Kidney (tissue), 14 donors: ENCODE results near the gene SERINC5. TPM values are rescaled to one million over a fixed set of nuclear protein-coding genes. Genes with fewer than 3 reads are reported as not detected.
"Not testable (repeated sequence)": the region's sequence is repeated elsewhere in the genome, so short reads cannot be mapped to it uniquely, and the experiment has no call there.

Experiments
- DNase-seq, 5 donors: peaks; one replicate each; pipeline ENCODE4 v3.0.0-alpha.2; 2013 to 2020
- FAIRE-seq: peaks from 2 replicates; lab custom pipeline; 2012; peaks lifted over from hg19 to GRCh38; lab: Jason Lieb, UNC
- H3K27ac ChIP-seq, 2 donors: one replicate each; pipeline ENCODE4 v1.7.0; 2013; ENCODE audit warnings: low read depth in 2 of 2, low read length in 2 of 2, inconsistent platforms in 1 of 2
- H3K27me3 ChIP-seq: one replicate; pipeline ENCODE4 v1.7.1; 2013; ENCODE audit warnings: low read length, inconsistent platforms; ENCODE audit not compliant: control insufficient read depth, insufficient read depth
- H3K36me3 ChIP-seq, 3 donors: one replicate each; pipeline versions ENCODE4 v1.7.0 to v1.7.1; 2013; ENCODE audit warnings: low read length in 3 of 3, control low read depth in 1 of 3, inconsistent platforms in 1 of 3; ENCODE audit not compliant: insufficient read depth in 3 of 3, control insufficient read depth in 2 of 3
- H3K4me1 ChIP-seq, 3 donors: one replicate each; pipeline versions ENCODE4 v1.7.0 to v1.7.1; 2013; ENCODE audit warnings: low read length in 3 of 3, inconsistent platforms in 1 of 3, low read depth in 1 of 3; ENCODE audit not compliant: control insufficient read depth in 2 of 3, insufficient read depth in 2 of 3
- H3K4me3 ChIP-seq, 3 donors: one replicate each; pipeline versions ENCODE4 v1.7.0 to v1.8.1; 2013; ENCODE audit warnings: low read length in 3 of 3, control low read depth in 1 of 3, inconsistent platforms in 1 of 3
- H3K9ac ChIP-seq, 3 donors: one replicate each; pipeline versions ENCODE4 v1.7.0 to v1.7.1; 2013; ENCODE audit warnings: low read length in 3 of 3, control low read depth in 1 of 3, inconsistent platforms in 1 of 3
- H3K9me3 ChIP-seq, 3 donors: one replicate each; pipeline versions ENCODE4 v1.7.0 to v1.7.1; 2013; ENCODE audit warnings: low read length in 3 of 3, control low read depth in 1 of 3, inconsistent platforms in 1 of 3; ENCODE audit not compliant: control insufficient read depth in 2 of 3, insufficient read depth in 1 of 3
- CTCF ChIP-seq: IDR thresholded peaks from 3 replicates; pipeline ENCODE4 v1.5.1; 2012; ENCODE audit warnings: mild to moderate bottlenecking, moderate library complexity, borderline replicate concordance; ENCODE audit not compliant: insufficient read depth; ENCODE audit errors: extremely low read depth
- intact Hi-C: fragments of 100-400 bp; cut with DNase I; formaldehyde crosslinking; loops from one replicate; pipeline ENCODE4 v1.11.1; 2022
- polyA plus RNA-seq: library from polyadenylated mRNA; stranded (reverse); fragments of 350-450 nt; fragmentation: Illumina TruSeq; extraction: RNeasy Lipid Tissue Mini Kit (QIAGEN cat#74804); gene quantifications from one replicate; pipeline ENCODE4 v1.2.3, GENCODE V29; 2014; ENCODE audit warnings: low read depth, low replicate concordance; ENCODE audit not compliant: insufficient read depth
- total RNA-seq: library from RNA; stranded (reverse); fragmentation: NEBNext Ultra II Directional; extraction: Animal tissue kit (Norgen Biotek cat#: 25700); gene quantifications from one replicate; pipeline ENCODE4 v1.2.1, GENCODE V29; 2021
- donor health status: control.
- donor health status: control.
- donor health status: control.
- donor health status: control.
- donor health status: control.
- donor health status: DM: yes; HTN: yes; CAD: no.
- donor health status: Normal renal cell carcinoma (clear cell type).

SERINC5 gene
- total and polyA plus RNA-seq, 2 donors from 2014 or later, result 3.9 to 23.8 TPM

DNA sequence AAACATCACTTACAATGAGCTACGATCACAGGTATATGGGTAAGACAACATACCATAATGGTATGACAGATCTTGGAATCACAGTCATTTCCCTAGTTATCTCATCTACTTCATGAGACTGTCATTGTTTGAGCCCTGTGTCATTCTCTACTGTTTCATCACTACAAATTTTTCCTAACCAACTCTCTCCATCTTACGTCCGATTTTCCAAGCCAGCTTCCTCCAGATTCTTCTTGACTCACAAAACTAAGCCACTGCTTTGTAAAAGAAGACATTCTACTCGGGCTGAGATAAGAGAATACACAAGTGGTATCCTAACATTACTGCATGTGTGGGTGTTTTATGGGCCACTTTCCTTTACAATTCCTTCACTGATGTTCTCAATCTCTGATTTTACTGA, 49.6 kb downstream of the SERINC5 start:
- H3K27me3 ChIP-seq, result no peaks in the 10 kb centered on the region
- no peak overlapping the region for H3K27ac ChIP-seq
- no peak overlapping the region for H3K9ac ChIP-seq
- no peak overlapping the region for H3K4me3 ChIP-seq
- no peak for TF ChIP-seq CTCF
- intact Hi-C loops, result no loop called here
- no peaks in the 10 kb centered on the region for H3K4me1 ChIP-seq
- no peaks in the 10 kb centered on the region for H3K9me3 ChIP-seq
- DNase-seq, result no peak
- FAIRE-seq, result no peak
- H3K36me3 ChIP-seq, result peaks cover 0 to 2% (median 0%) of the 10 kb centered on the region in 3 donors

GRCh38 chr5:80205846-80206245, 50.0 kb downstream of the SERINC5 start:
- intact Hi-C loops, result no loop called here
- no peak for FAIRE-seq
- Histone ChIP-seq H3K4me3 (no peak overlapping the region), H3K27ac (no peak overlapping the region), H3K27me3 (no peaks in the 10 kb centered on the region), H3K9me3 (no peaks in the 10 kb centered on the region), H3K36me3 (peaks cover 0 to 2% (median 0%) of the 10 kb centered on the region in 3 donors), H3K4me1 (no peaks in the 10 kb centered on the region), H3K9ac (no peak overlapping the region)
- TF ChIP-seq CTCF, result no peak
- DNase-seq, result no peak

DNA sequence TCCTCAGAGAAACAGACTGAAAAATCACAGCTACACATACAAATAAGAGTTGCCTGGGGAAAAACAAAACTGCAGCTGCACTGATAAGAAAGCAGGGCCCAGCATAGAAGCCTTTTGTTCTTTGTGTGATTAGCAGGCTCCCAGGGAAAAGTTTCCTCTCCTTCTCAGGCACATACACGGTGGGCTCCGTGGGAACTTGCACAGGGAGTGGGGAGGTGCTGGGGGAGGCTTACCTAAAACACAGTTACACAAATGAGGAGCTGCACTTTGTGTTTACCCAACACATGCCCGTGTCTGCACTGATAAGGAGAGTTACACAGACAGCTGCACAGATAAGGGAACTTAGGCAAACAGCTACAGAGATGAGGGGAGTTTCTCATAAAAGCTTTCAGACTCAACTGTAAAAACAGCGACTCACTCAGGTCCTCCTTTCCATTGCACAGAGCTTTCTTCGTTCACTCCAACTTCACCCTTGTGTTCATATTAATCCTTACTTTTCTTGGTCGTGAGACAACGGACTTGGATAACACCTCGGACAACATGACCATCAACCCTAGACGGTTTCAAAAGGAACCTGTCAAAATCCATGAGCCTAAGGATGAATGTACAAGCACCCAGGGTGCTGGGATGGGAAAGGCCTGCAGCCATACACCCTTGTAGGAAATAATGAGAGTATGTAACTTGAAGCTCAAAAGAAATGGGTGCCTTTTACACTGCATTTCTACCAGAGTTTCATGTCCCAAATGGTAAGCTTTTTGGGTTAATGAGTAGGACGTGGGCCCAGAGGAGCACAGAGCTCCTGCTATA, 50.8 kb downstream of the SERINC5 start:
- TF ChIP-seq CTCF, result no peak
- DNase-seq, result no peak
- H3K9me3 ChIP-seq, result no peaks in the 10 kb centered on the region
- no peak overlapping the region for H3K27ac ChIP-seq
- intact Hi-C loops, result no loop called here
- no peak for FAIRE-seq
- H3K36me3 ChIP-seq, result peaks cover 0 to 2% (median 0%) of the 10 kb centered on the region in 3 donors
- no peaks in the 10 kb centered on the region for H3K4me1 ChIP-seq
- no peak overlapping the region for H3K9ac ChIP-seq
- H3K27me3 ChIP-seq, result no peaks in the 10 kb centered on the region
- H3K4me3 ChIP-seq, result no peak overlapping the region

- H3K9me3 ChIP-seq, intact Hi-C loops, H3K4me1 ChIP-seq, FAIRE-seq, H3K36me3 ChIP-seq, H3K9ac ChIP-seq, DNase-seq, H3K27me3 ChIP-seq, H3K27ac ChIP-seq, H3K4me3 ChIP-seq: not testable (repeated sequence)
These were observed 54.1 kb downstream of the SERINC5 start for GRCh38 chr5:80201763-80202162.
